PFSK-1 (cell line): ENCODE results near the gene PMCH.

Source experiments
- FOXP2 ChIP-seq: optimal IDR thresholded peaks from 2 replicates; pipeline ENCODE3; 2011; ENCODE audit warnings: borderline replicate concordance, control low read depth, inconsistent platforms; ENCODE audit not compliant: insufficient read depth; ENCODE audit errors: extremely low read length, extremely low read depth
- POLR2AphosphoS5 ChIP-seq: IDR thresholded peaks from 2 replicates; pipeline ENCODE4 v1.6.1; 2012; ENCODE audit warnings: low read depth, mild to moderate bottlenecking, control low read depth, low read length, moderate library complexity
- SIN3A ChIP-seq: IDR thresholded peaks from 2 replicates; pipeline ENCODE4 v1.6.1; 2012; ENCODE audit warnings: mild to moderate bottlenecking, low read length, moderate library complexity, borderline replicate concordance; ENCODE audit not compliant: insufficient read depth
- TAF1 ChIP-seq: IDR thresholded peaks from 2 replicates; pipeline ENCODE4 v1.6.1; 2012; ENCODE audit warnings: low read length, control low read depth, borderline replicate concordance; ENCODE audit not compliant: insufficient read depth
- TF ChIP-seq, protein P1 (sequence below), 2 experiments: IDR thresholded peaks; 2 replicates each; pipeline versions ENCODE4 v1.6.1 to v1.8.0; 2011 to 2012; ENCODE audit warnings: low read depth in 2 of 2, low read length in 2 of 2, control low read depth in 1 of 2, inconsistent platforms in 1 of 2, mild to moderate bottlenecking in 1 of 2, moderate library complexity in 1 of 2; ENCODE audit not compliant: insufficient read depth in 1 of 2

- TF ChIP-seq POLR2AphosphoS5 = no peak
- TF ChIP-seq, protein P1, sequence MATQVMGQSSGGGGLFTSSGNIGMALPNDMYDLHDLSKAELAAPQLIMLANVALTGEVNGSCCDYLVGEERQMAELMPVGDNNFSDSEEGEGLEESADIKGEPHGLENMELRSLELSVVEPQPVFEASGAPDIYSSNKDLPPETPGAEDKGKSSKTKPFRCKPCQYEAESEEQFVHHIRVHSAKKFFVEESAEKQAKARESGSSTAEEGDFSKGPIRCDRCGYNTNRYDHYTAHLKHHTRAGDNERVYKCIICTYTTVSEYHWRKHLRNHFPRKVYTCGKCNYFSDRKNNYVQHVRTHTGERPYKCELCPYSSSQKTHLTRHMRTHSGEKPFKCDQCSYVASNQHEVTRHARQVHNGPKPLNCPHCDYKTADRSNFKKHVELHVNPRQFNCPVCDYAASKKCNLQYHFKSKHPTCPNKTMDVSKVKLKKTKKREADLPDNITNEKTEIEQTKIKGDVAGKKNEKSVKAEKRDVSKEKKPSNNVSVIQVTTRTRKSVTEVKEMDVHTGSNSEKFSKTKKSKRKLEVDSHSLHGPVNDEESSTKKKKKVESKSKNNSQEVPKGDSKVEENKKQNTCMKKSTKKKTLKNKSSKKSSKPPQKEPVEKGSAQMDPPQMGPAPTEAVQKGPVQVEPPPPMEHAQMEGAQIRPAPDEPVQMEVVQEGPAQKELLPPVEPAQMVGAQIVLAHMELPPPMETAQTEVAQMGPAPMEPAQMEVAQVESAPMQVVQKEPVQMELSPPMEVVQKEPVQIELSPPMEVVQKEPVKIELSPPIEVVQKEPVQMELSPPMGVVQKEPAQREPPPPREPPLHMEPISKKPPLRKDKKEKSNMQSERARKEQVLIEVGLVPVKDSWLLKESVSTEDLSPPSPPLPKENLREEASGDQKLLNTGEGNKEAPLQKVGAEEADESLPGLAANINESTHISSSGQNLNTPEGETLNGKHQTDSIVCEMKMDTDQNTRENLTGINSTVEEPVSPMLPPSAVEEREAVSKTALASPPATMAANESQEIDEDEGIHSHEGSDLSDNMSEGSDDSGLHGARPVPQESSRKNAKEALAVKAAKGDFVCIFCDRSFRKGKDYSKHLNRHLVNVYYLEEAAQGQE (IDR thresholded peaks at IDR 0.05; ENCODE audit: insufficient read depth in 1 of 2, low read depth in 2 of 2, low read length in 2 of 2) = no peak
- TF ChIP-seq FOXP2 = no peak
- no peak for TF ChIP-seq TAF1
- no peak for TF ChIP-seq SIN3A
These were observed 3.9 kb upstream of the PMCH start for GRCh38 chr12:102201436-102202061.
